ENCODE data around the gene AKR1C1. TPM values are rescaled to one million over a fixed set of nuclear protein-coding genes. Genes with fewer than 3 reads are reported as not detected.

AKR1C1 gene
- total and polyA plus RNA-seq, 2 donors (not counting 3 experiments of a cell fraction or from before 2014, with no cell fraction given): 1.5 to 5.5 TPM

DNA sequence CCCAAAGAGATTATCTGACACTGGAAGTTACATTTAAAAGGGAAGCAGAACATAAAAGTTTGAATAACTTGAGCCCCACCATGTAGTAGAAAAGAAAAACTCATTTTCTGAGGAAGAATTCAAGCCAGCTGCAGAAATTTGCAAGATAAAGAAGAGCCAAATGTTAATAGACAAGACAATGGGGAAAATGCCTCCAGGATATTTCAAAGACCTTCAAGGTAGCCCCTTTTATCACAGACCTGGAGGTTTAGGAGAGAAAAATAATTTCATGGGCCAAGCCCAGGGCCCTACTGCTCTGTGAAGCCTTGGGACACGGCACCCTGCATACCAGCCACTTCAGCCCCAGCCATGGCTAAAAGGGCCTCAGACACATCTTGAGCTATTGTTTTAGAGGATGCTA, 18.4 kb upstream of the AKR1C1 start:
- BruUV-seq (replicated peaks): no TSS peak
- dilution Hi-C loops (cut with MboI; ENCODE audit: extremely low pct_ligation_motif_present, low sequenced_read_pairs) (no loop called here), intact Hi-C loops (cut with micrococcal nuclease) (no loop called here)
- no peaks in the 10 kb centered on the region for H3K79me2 ChIP-seq (ENCODE audit: control insufficient read depth, insufficient read depth, low read length)
- FAIRE-seq: no peak
- no peak overlapping the region for H3K4me3 ChIP-seq (replicated peaks in 1 of 3; ENCODE audit: insufficient read depth in 1 of 3, low read depth in 1 of 3, low read length in 3 of 3)
- H3K27me3 ChIP-seq (ENCODE audit: control insufficient read depth in 2 of 2, insufficient read depth in 2 of 2, low read length in 2 of 2): no peaks in the 10 kb centered on the region
- ChIA-PET CTCF (no interaction called here), POLR2A (no interaction called here)
- H3K27ac ChIP-seq (ENCODE audit: insufficient read depth, low read depth, low read length): no peak overlapping the region
- H3K36me3 ChIP-seq (ENCODE audit: control insufficient read depth in 2 of 2, extremely low read depth in 1 of 2, insufficient read depth in 2 of 2, low read length in 2 of 2): no peaks in the 10 kb centered on the region
- H3K4me1 ChIP-seq (ENCODE audit: control insufficient read depth, extremely low read depth, insufficient read depth, low read length): peaks cover 19% of the 10 kb centered on the region
- H4K20me1 ChIP-seq (replicated peaks; ENCODE audit: control insufficient read depth, extremely low read depth, insufficient read depth, low read length): no peaks in the 10 kb centered on the region
- no peak overlapping the region for H2AFZ ChIP-seq (ENCODE audit: low read depth, low read length)
- H3K9me1 ChIP-seq (replicated peaks; ENCODE audit: control insufficient read depth, extremely low read depth, insufficient read depth, low read length): no peaks in the 10 kb centered on the region
- no peak for TF ChIP-seq MYC (IDR thresholded peaks at IDR 0.05; ENCODE audit: low read depth, low read length)
- no peak for TF ChIP-seq POLR2AphosphoS5 (IDR thresholded peaks at IDR 0.05; ENCODE audit: insufficient read depth, low read depth, low read length)
- TF ChIP-seq JUN (IDR thresholded peaks at IDR 0.05; ENCODE audit: borderline replicate concordance, insufficient read depth, insufficient read length, low read depth): no peak
- TF ChIP-seq FOS (IDR thresholded peaks at IDR 0.05; ENCODE audit: borderline replicate concordance, insufficient read depth, low read length): no peak
- TF ChIP-seq CTCF (IDR thresholded peaks at IDR 0.05; ENCODE audit: extremely low read depth in 1 of 2, insufficient read depth in 1 of 2, low read depth in 1 of 2, low read length in 2 of 2): no peak
- TF ChIP-seq GATA2 (IDR thresholded peaks at IDR 0.05; ENCODE audit: insufficient read depth, insufficient read length, low read depth, low read length): no peak
- TF ChIP-seq EZH2 (IDR thresholded peaks at IDR 0.05; ENCODE audit: borderline replicate concordance, low read depth, low read length, severe bottlenecking): no peak
- TF ChIP-seq, protein P1, sequence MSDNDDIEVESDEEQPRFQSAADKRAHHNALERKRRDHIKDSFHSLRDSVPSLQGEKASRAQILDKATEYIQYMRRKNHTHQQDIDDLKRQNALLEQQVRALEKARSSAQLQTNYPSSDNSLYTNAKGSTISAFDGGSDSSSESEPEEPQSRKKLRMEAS (IDR thresholded peaks at IDR 0.05; ENCODE audit: insufficient read depth, insufficient read length): no peak
- no peak for TF ChIP-seq POLR2A (IDR thresholded peaks at IDR 0.05; ENCODE audit: low read depth, low read length)
- DNase-seq (ENCODE audit: low read depth, low spot score): no peak
- H3K9me3 ChIP-seq (replicated peaks; ENCODE audit: control insufficient read depth, insufficient read depth, low read length): no peaks in the 10 kb centered on the region
- no peak overlapping the region for H3K9ac ChIP-seq (replicated peaks; ENCODE audit: extremely low read depth, insufficient read depth, low read length)
- no peak overlapping the region for H3K4me2 ChIP-seq (ENCODE audit: insufficient read depth, low read length)
